SIG-M5 (cell line): ENCODE results near the gene NHLRC4.

ENCODE experiments used
- DNase-seq: peaks from one replicate; lab custom pipeline; 2025; lab: John Stamatoyannopoulos, UW

The NHLRC4 gene, protein sequence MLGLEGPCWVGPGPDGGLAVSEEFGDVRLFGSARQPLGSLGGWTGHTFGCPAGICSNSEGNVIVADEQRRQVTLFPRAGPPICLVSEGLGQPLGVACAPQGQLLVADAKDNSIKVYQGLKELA

DNA sequence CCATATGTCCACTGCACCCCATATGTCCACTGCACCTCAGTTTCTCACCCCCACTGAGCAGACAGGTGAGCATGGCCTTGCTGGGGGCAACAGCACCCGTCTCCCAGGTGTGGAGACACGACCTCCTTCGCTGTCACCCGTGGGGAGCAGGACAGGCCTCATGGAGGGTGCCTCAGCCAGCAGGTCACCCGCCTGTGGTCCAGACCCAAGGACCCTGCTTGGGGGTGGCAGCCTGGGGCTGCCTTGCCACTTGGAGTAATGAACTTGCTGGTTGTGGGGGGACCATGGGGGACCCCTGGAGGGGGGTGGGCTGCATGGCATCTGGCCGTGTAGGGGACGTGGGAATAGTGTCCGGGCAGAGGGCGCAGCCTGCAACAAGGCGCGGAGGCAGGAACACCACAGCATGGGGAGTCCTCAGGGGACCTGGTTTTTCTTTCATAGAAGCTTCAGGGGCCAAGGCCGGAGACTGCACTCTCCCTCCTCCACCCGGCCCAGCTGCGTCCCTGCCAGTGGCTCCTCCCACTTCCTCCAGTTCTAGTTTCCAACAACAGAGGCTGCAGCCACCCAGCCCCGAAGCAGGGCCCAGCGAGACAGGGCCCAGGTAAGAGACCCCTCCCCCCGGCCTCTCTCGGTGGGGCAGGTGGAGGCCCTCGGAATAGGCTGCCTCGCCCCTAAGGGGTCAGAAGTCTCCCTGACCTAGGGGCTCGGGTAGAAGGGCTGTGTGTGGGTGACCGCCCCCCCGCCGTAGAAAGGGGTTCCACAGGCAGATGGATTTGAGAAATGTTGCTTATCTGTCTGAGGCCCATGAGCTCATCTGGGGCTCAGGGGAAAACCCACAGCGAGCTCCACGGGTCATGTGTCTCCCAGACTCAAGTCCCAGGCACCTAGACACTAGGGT lies at the start of gene NHLRC4:
Gene NHLRC4, plus strand, starts transcription at position 531 of the 898 bp plus-strand sequence. CDS start 1,043 bp downstream, outside the sequence.
- DNase-seq = no peak

DNA sequence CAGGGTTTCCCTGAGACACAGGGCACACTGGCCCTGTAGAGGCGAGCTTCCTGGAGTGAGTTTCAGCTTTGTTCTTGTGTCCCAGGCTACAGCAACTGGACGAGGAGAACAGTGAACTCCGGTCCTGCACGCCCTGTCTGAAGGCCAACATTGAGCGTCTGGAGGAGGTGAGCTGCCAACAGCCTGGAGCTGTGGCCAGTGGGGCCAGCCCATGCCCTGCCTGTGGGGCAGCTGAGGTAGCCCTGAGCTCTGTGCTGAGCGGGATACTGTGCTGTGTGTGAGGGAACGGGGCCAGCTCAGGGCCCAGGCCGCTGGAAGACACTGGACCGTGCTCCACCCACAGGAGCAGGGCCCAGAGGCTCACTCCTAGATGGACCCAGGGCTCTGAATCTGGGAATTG lies 47.9 kb upstream of the NHLRC4 start:
- DNase-seq = no peak

DNA sequence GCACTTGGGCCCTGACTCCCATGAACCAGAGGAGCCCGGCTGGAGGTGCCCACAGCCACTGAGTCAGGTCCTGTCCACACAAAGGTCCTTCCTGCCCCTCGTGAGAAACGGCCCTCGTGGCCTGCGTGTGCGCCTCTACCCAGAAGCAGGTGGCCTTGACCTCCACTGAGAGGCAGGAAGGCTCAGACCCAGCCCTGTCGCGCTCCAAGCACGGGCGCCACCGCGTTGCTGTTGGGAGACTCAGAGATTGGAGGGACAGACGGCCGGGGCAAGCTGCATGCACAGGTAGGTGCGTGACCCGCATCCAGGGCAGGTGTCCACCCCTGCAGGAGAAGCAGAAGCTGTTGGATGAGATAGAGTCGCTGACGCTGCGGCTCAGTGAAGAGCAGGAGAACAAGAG lies 47.4 kb upstream of the NHLRC4 start:
- no peak for DNase-seq

DNA sequence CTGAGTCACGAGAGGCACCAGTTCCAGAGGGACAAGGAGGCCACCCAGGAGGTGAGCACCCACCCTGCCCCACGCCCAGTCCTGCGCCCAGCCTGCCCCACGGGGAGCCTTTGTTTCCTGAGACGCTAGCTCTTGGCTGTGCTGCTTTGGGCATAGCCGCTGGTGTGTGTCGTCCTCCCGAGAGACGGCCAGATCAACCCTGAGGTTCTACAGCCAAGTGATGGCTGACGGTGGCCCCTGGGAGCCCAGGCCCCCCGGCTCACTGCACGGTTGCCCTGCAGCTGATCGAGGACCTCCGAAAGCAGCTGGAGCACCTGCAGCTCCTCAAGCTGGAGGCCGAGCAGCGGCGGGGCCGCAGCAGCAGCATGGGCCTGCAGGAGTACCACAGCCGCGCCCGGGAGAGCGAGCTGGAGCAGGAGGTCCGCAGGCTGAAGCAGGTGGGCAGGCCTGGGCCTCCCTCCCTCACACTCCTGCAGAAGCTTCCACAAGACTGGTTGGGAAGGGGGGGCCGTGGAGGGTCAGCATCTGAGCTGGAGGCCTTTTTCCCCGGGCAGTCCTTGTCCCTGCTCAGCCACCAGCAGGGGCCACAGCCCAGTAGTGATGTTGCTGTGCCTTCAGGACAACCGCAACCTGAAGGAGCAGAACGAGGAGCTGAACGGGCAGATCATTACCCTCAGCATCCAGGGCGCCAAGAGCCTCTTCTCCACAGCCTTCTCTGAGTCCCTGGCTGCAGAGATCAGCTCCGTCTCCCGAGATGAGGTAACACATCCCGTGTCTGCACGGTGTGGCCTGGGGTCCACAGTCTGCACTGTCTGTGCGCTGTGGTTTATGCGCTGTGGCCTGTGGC lies 46.7 kb upstream of the NHLRC4 start:
- DNase-seq = no peak

DNA sequence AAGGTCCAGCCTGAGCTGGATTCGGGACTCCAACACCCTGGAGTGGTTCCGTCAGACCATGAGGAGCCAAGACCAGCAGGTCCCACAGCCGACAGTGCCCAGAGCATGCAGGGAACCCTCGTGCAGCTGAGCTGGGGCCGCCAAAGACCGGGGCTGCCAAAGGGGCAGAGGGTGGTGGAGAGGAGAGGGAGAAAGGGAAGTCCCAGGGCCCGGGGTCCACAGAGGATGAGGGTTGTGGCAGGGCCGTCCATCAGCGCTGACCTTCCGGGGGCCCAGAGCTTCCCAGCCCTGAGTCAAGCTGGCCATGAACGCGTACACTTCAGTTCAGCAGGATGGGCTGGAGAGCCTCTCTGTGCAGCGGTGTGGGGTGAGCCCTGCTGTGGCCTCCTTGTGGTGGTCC lies 46.0 kb upstream of the NHLRC4 start:
- DNase-seq = no peak

DNA sequence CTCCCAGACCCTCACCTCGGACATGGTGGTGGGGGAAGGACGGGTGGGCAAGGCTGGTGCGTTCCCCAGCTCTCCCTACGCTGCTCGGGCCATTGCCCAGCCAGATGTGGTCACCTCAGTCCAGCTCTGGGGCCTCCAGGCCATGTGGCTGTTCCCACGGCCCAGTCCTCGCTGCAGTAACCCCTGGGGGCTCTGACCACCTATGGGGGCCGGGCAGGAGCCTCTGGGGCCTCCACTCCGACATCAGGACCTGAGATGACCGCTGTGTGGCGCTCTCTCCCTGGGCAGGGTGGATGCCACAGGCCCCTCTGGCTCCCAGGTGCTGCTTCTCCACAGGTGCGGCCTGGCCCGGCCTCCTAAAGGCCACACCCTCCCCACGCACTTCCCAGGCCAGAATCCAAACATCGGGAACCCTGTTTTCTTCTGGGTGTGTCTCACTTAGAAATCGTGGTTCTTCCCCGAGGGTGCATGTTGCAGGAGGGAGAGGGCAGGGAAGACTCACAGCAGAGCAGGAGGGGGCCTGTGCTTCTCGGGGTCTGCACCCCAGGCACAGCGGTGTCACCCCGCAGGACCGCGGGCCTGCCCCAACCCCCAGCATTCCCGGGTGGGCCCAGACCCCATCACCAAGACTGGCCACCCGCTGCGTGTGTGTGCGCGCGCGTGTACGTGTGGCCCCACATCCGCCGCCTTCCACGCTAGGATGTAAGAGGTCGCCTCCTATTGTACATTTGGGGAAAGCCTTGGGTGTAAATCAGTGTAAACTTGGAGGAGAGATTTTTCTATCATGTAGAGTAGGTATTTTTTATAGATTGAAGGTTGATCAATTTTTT lies 45.2 kb upstream of the NHLRC4 start:
- no peak for DNase-seq

DNA sequence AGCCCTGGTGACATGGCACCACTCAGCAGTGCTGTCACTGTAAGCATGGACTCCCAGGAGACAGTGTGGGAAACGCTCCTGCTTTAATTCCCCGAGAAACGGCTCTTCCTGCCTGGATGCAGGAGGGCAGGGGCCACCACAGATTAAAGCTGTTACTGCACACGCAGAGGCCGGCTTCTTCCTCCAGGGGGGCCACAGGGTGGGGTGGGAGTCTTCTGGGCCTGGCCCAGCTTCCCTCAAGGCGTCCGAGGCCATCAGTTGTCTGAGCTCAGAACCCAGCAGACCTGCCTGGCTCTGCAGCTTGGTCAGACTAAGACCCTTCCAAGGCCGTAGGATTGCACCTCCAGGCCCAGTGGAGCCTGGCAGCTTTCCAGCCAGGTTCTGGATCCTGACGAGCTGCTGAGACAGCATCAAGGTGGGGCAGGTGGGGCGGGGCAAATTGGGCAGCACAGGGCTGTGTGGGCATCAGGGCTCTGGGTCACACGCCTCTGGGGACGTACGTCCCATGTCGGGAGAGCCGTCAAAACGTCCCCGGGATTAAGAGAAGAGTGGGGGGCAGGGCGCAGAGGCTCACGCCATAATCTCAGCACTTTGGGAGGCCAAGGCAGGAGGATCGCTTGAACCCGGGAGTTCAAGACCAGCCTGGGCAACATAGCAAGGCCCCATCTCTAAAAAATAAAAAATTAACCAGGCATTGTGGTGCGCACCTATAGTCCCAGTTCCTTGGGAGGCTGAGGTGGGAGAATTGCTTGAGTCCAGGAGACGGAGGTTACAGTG lies 44.3 kb upstream of the NHLRC4 start:
- DNase-seq = no peak

DNA sequence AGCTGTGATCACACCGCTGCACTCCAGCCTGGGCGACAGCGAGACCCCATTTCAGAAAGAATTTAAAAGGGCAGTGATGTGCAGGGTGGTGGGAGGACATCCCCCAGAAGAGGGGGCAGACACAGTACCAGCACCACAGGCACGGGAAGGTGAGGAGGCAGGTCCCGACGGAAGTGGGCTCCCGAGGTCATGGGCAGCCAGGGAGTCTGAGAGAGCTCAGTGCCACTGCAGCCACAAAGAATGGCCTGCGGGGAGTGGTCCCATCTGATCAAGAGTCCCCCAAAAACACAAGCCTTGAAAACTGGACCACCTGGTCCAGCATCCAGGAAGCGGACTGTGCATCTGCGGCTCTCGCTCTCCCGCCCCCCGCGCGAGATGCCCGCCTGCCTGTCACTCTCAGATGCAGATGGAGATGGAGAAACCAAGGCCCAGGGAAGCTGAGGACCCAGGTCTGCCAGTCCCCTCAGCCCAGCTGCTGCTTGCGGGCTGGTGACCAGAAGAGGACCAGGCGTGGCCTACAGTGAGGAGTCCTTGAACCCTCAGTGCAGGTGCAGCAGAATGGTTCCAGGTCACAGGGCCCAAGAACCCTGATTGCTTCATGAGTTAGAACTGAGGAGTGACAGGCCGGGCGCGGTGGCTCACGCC lies 43.6 kb upstream of the NHLRC4 start:
- no peak for DNase-seq

DNA sequence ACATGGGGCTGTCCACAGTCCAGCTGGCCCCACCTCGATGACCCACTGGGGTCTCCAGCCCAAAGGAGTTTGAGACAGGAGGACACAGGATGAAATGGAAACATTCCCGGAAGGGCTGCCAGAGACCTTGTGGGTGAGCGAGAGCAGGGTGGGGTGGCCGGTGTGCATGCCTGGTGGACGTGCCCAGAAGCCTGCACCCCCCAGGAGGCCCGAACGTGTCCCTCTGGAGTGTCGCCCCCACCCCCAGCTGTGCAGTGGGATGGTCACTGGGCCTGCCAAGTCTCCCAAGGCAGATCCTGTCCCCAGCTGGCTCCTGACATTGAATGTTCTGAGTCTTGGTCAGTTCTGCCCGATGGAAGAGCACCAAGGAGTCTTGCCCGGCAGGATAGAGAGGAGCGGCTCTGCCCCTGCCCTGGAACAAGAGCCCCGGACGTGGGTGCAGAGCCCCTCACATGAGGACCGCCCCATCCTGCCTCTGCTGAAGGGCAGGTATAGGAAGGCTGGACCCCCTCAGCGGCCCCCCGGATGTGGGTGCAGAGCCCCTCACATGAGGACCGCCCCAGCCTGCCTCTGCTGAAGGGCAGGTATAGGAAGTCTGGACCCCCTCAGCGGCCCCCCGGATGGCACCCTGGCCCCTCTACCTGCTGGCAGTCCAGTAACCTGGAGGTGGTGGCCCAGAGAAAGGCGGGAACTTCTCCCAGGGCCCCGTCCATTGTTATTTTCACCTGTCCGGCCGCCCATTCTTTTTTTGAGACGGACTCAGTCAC lies 42.3 kb upstream of the NHLRC4 start:
- DNase-seq = no peak

DNA sequence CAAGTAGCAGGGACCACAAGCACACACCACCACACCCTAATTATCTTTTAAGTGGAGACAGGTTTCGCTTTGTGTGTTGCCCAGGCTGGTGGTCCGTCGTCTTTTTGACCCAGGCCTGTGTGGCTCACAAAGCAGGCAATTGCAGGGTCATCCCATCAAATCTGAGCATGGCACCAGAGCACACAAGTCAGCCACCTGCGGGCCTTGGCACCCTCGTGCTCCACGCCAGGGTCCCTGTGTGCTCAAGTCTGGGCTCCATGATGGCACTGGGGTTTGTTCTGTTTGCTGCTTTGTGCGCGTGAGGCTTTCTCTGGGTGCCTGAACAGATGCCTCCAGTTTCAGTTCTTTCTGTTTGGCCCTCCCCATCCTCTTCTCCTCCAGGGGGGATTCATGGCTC lies 41.7 kb upstream of the NHLRC4 start:
- DNase-seq = no peak

DNA sequence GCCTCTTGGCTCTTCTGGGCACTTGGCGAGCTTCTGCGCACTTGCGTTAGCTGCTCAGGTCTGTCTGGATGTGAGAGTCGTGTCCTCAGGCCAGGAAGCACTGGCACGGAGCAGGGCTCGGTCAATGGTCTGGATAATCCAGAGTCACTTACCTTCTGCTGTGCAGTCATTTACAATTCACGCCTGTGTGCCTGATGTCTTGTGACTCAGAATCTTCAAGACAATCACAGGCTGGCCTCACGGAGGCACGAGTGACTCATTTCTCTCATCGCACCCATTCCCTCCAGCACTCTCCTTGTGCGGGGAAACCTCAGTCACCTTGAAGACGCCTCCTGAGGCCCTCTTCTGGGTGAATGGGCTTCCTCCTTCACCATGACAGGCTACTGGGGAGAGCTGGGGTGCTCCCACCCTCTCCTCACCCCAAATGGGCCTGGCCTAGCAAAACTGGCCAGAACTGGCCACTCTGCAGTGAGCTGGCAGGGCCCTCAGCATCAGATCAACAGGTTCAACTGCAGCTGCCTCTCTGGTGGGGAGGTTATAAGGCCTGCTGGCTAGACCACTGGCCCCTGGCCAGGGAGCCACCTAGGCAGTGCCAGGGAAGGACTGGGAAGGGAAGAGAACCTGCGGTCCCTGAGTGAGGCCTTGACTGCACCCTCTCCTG lies 41.2 kb upstream of the NHLRC4 start:
- peak; percentile 13 for DNase-seq

DNA sequence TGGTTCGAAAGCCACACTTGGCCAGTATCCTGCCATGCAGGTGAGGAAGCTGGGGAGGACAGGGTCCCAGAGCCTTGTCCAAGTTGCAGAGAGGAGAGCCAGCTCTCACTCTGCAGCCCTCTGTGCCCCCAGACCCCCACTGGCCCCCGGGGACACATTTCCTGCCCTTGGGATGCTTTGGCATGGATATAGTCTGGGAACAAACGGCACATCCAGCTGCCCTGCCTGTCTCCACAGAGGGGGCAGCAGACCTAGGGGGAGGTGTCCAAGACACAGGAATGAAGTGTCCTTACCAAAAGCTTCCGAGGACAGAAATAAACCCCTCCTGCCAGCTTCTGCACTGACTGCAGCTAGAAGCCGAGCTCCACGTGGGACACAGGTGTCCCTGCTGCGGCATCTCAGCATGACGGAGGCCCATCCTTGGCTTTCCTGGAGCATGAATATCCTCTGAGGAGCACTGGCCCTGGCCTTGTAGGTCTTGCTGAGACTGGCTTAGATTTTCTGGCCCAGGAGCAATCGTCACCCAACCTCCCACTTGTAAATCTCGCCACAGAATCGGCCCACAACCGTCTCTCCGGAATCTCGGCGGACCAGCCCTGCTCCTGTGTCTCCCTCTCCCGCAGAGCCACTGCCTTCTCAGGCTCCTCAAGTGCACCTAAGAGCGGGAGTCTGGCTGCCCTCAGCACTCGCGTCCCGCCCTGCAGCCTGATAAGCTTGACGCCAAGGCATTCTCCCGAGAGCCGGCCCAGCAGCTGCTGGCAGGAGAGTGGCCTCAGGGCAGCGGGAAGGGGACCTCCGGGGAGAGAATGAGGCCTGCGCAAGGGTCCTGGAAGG lies 40.4 kb upstream of the NHLRC4 start:
- DNase-seq = no peak

DNA sequence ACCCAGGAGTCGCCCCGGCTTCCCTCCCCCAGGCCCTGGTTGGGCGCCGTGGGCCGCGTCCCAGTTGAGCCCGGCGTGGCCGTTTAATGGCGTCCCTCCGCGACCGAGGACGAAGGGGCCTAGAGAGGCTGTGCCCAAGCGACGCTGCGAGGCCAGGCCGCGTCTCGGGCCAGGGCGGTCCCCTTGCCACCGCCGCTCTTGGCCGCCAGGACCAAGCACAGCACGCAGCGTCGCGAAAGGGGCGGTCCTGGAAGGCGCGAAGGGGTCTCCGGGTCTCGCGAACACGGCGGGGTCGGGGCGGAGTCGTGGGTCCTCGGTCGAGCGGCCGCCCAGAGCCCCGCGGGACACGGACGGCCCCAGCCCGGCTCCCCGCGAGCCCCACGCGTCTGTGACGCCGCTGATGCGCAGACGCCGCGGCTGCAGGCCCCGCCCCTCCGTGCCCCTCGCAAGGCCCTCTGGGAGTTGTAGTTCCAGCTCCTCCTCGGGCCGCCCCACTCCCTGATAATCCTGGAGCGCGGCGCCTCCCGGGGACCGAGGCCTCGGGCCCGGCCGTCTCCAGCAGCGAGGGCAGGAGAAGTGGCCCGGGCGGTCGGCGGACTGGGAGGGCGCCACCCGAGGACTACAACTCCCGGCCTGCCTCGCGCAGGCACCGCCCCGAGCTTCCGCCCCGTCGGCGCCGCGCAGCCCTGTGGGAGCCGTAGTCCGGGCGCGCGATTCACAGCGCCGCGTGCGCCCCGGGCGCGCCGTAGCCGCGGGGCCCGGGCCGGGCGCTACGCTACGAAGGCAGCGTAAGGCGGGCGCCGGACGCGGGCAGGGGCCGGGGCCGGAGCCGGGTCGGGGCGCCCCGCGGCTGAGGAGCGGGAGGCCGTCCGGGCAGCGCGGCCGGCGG lies 39.5 kb upstream of the NHLRC4 start, which contains the start of gene CAPN15:
Gene CAPN15, plus strand, starts transcription at position 698 of the 889 bp plus-strand sequence. CDS start 19,127 bp downstream, outside the sequence.
- peak; percentile 44 for DNase-seq

DNA sequence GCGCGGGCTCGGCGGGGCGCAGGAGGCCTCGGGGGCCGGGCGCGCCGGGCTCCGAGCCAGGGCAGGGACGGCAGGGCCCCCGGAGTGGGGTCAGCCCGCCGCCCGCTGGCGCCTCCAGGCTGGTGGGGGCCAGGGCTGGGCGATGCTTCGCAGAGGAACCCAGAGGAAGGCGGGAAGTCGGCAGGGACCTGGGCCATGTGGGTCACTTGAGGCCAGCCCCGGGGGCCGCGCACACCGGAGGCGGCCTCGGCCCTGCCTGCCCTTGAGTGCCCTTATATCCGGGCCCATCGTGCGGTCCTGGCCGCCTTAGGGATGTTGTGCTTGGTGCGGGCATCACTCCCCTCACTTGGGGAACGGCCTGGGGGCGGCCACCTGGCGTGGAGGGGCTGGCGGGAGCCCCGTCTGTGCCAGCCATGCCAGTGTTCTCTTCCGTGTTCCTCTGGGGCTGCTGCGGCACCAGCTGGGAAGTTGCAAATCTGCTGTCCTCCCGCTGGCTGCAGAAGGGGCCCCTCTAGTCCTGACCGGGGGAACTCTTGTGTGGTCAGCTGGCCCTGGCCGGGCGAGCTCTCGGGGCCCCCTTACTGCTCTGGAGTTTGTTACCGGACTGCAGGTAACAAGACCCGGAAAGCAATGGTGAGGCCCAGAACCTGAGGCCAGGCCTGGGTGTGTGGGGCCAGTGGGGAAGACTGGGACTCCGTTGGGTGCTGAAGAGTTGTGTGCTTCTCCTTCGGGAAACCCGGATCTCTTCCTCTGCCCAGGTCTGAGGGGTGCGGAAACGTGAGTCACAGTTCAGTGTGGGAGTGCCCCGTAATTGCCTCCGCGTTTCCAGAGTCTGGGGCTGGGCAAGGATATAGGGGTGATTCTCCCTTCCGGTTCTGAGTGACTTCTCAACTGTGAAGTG lies 38.4 kb upstream of the NHLRC4 start:
- no peak for DNase-seq

DNA sequence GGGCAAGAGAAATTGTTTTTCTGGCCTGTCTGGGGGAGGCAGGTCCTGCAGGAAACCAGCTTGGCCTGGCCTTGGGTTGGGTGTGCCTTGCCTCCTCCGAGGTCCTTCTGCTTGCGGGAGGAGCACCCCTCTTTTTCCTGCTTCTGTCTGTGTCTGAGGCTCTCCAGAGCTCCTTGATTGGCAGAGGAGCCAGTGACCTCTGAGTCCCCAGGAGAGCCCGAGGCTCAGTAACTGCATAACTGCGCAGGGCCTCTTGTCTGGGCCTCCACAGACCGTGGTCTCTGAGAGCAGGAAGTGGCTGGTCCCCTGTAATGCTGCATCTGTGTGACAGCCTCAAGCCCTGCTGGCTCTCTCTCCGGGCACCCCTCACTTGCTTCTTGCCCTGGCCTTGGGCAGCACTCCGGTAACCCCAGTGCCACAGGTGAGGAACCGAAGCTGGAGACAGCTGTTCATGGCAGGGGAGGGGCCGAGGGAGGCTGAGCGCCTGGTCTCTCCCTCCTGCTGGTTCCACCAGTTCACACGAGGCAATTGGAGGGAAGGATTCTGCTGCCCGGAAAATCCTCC lies 37.7 kb upstream of the NHLRC4 start:
- DNase-seq = no peak
